GM21529 (cell line): ENCODE data around the gene DIP2B.
"Not testable (repeated sequence)": the region's sequence is repeated elsewhere in the genome, so short reads cannot be mapped to it uniquely, and the experiment has no call there.

Experiments used
- ATAC-seq: cut with Tn5 transposase; IDR thresholded peaks from one replicate; pipeline ENCODE4 v1.9.1; 2021; ENCODE audit not compliant: unreplicated experiment

DIP2B gene

GRCh38 chr12:50504798-50505674 lies at the start of gene DIP2B:
Gene DIP2B, plus strand, starts transcription at chr12:50504985. Its CDS starts 156 bp downstream, at chr12:50505141.
- peak; percentile 69 for ATAC-seq

- no peak for ATAC-seq
These were observed 46.2 kb upstream of the DIP2B start for GRCh38 chr12:50458606-50459005.

- ATAC-seq: no peak
These were observed 37.3 kb upstream of the DIP2B start for GRCh38 chr12:50467439-50467838.

GRCh38 chr12:50477241-50477832 lies 27.4 kb upstream of the DIP2B start:
- ATAC-seq: no peak

GRCh38 chr12:50482571-50482970 lies 22.2 kb upstream of the DIP2B start:
- no peak for ATAC-seq

- no peak for ATAC-seq
These were observed 21.3 kb upstream of the DIP2B start for GRCh38 chr12:50483488-50483887.

- ATAC-seq: no peak
These were observed 16.0 kb upstream of the DIP2B start for GRCh38 chr12:50488801-50489200.

GRCh38 chr12:50498119-50498518 lies 6.7 kb upstream of the DIP2B start:
- not testable (repeated sequence) for ATAC-seq

- ATAC-seq: peak; percentile 6
These were observed 1.1 kb downstream of the DIP2B start for GRCh38 chr12:50505675-50506530.

- ATAC-seq: no peak
These were observed 2.1 kb downstream of the DIP2B start for GRCh38 chr12:50506753-50507473.

GRCh38 chr12:50507474-50507838 lies 2.7 kb downstream of the DIP2B start:
- ATAC-seq: no peak

GRCh38 chr12:50507930-50508329 lies 3.1 kb downstream of the DIP2B start:
- no peak for ATAC-seq

- ATAC-seq: no peak
These were observed 3.6 kb downstream of the DIP2B start for GRCh38 chr12:50508414-50508813.

GRCh38 chr12:50508970-50509663 lies 4.3 kb downstream of the DIP2B start:
- no peak for ATAC-seq

- no peak for ATAC-seq
These were observed 9.9 kb downstream of the DIP2B start for GRCh38 chr12:50514526-50515276.

- ATAC-seq: no peak
These were observed 10.8 kb downstream of the DIP2B start for GRCh38 chr12:50515587-50515986.

GRCh38 chr12:50517421-50518048 lies 12.8 kb downstream of the DIP2B start:
- peak; percentile 73 for ATAC-seq

- ATAC-seq: no peak
These were observed 13.3 kb downstream of the DIP2B start for GRCh38 chr12:50518090-50518489.

- ATAC-seq: no peak
These were observed 14.6 kb downstream of the DIP2B start for GRCh38 chr12:50519353-50519752.
